Endodermal cell (in vitro differentiated cells): Measurements from ENCODE around the gene EXOC7. TPM values are rescaled to one million over a fixed set of nuclear protein-coding genes. Genes with fewer than 3 reads are reported as not detected.

ENCODE experiments used
- DNase-seq: peaks from one replicate; pipeline ENCODE4 v3.0.0-alpha.2; 2017
- H3K27ac ChIP-seq: 2 replicates; pipeline ENCODE4 v1.5.1; 2013; ENCODE audit warnings: mild to moderate bottlenecking, low read depth, low read length, moderate library complexity
- H3K27me3 ChIP-seq: 2 replicates; pipeline ENCODE4 v1.6.1; 2013; ENCODE audit warnings: mild to moderate bottlenecking, low read length, moderate library complexity; ENCODE audit not compliant: insufficient read depth, control insufficient read depth, poor library complexity, severe bottlenecking
- H3K36me3 ChIP-seq: 2 replicates; pipeline ENCODE4 v1.7.0; 2013; ENCODE audit warnings: mild to moderate bottlenecking, low read length, moderate library complexity; ENCODE audit not compliant: control insufficient read depth, insufficient read depth
- H3K4me1 ChIP-seq: one replicate; pipeline ENCODE4 v1.7.0; 2013; ENCODE audit warnings: low read length; ENCODE audit not compliant: control insufficient read depth, insufficient read depth
- H3K4me3 ChIP-seq: 2 replicates; pipeline ENCODE4 v1.5.1; 2013; ENCODE audit warnings: mild to moderate bottlenecking, low read length, moderate library complexity
- H3K9ac ChIP-seq: 2 replicates; pipeline ENCODE4 v1.6.1; 2013; ENCODE audit warnings: mild to moderate bottlenecking, low read length, moderate library complexity; ENCODE audit not compliant: poor library complexity, severe bottlenecking; ENCODE audit errors: extremely low read depth
- H3K9me3 ChIP-seq: 2 replicates; pipeline ENCODE4 v1.6.1; 2013; ENCODE audit warnings: mild to moderate bottlenecking, low read length, moderate library complexity; ENCODE audit not compliant: control insufficient read depth
- H3K27ac Mint-ChIP-seq: 2 replicates; pipeline ENCODE4 v1.8.0; 2020; ENCODE audit warnings: mixed read lengths
- H3K27me3 Mint-ChIP-seq: 2 replicates; pipeline ENCODE4 v1.8.0; 2021; ENCODE audit warnings: mild to moderate bottlenecking, mixed read lengths; ENCODE audit not compliant: insufficient read depth
- H3K36me3 Mint-ChIP-seq: 2 replicates; pipeline ENCODE4 v1.8.0; 2020; ENCODE audit warnings: low read depth, mixed read lengths
- H3K4me1 Mint-ChIP-seq: 2 replicates; pipeline ENCODE4 v1.8.0; 2020; ENCODE audit warnings: mixed read lengths
- H3K4me3 Mint-ChIP-seq: 2 replicates; pipeline ENCODE4 v1.8.0; 2020; ENCODE audit warnings: mild to moderate bottlenecking, moderate library complexity, mixed read lengths
- H3K9me3 Mint-ChIP-seq: 2 replicates; pipeline ENCODE4 v1.8.0; 2020; ENCODE audit warnings: mild to moderate bottlenecking, mixed read lengths
- CTCF ChIP-seq: fragments of 200-600 bp; sonication (generic); conservative IDR thresholded peaks from 2 replicates; pipeline ENCODE4 v1.5.0; 2021; ENCODE audit warnings: antibody characterized with exemption, mild to moderate bottlenecking
- WGBS, 2 experiments: methylation state at CpG; one replicate each; pipeline versions ENCODE4 v1.1.5 to v1.1.7; 2013; ENCODE audit warnings: missing lambda C conversion rate in 2 of 2, mixed read lengths in 1 of 2; ENCODE audit not compliant: insufficient coverage in 1 of 2, insufficient read length in 1 of 2; 5-methylcytosine and 5-hydroxymethylcytosine counted together
- microRNA-seq: library from miRNA; unstranded; fragments of <30 nt; microRNA quantifications from one replicate; pipeline ENCODE4 v1.2.0, GENCODE V29; 2020; ENCODE audit warnings: borderline microRNAs expressed
- total RNA-seq, 2 donors: library from RNA; stranded (reverse); fragmentation: NEBNext Ultra II Directional in 1 of 2; extraction: Animal tissue kit (Norgen Biotek cat#: 25700) in 1 of 2; gene quantifications; 2 replicates in 1 of 2; 3 replicates in 1 of 2; pipeline ENCODE4 v1.2.1, GENCODE V29; 2021

Gene EXOC7
- total RNA-seq, 2 donors from 2014 or later = 159 to 187 TPM

- no peak for TF ChIP-seq CTCF
- WGBS, 2 experiments = 95 to 97% methylated on average over 11 to 20 of the region's 20 CpGs
- Mint-ChIP-seq H3K9me3 (no peaks in the 10 kb centered on the region), H3K27ac (no peak overlapping the region), H3K4me1 (peaks cover 18% of the 10 kb centered on the region), H3K36me3 (no peaks in the 10 kb centered on the region), H3K4me3 (no peak overlapping the region), H3K27me3 (peaks cover 5% of the 10 kb centered on the region)
- Histone ChIP-seq H3K4me1 (peaks cover 4% of the 10 kb centered on the region), H3K9ac (no peak overlapping the region), H3K27me3 (no peaks in the 10 kb centered on the region), H3K36me3 (no peaks in the 10 kb centered on the region), H3K4me3 (no peak overlapping the region), H3K9me3 (no peaks in the 10 kb centered on the region), H3K27ac (no peak overlapping the region)
- no peak for DNase-seq
Observed at GRCh38 chr17:76032073-76032779, 71.4 kb downstream of the EXOC7 start.

Small RNA genes lying within 50 kb of the gene (microRNA-seq; reads per million reads assigned to microRNA genes)
- gene MIR6868 = 1.2 reads per million

Other genes starting within 250 kb of the EXOC7 start
- gene WBP2, start 248.5 kb downstream of the EXOC7 start, total RNA-seq = 10 to 100 TPM; 74.3 to 82.7 TPM
- gene TRIM47, start 225.2 kb downstream of the EXOC7 start, total RNA-seq = 1 to 10 TPM; 1.6 to 2.7 TPM
- gene TRIM65, start 206.8 kb downstream of the EXOC7 start, total RNA-seq = 10 to 100 TPM; 27.4 to 35.3 TPM
- gene MRPL38, start 198.9 kb downstream of the EXOC7 start, total RNA-seq = 100 to 1,000 TPM; 103 to 118 TPM
- 10 to 100 TPM; 25.9 to 39.1 TPM for gene FBF1, start 162.7 kb downstream of the EXOC7 start, total RNA-seq
- gene ACOX1, start 124.6 kb downstream of the EXOC7 start, total RNA-seq = 10 to 100 TPM; 28.6 to 37.1 TPM
- gene TEN1, start 124.5 kb downstream of the EXOC7 start, total RNA-seq = 10 to 100 TPM; 12.1 to 15.3 TPM
- 10 to 100 TPM in 1 of 2 donors, 1 to 10 TPM in 1; 7.3 to 11.7 TPM for gene CDK3, start 102.9 kb downstream of the EXOC7 start, total RNA-seq
- under 1 TPM; 0.20 to 0.51 TPM for gene EVPL, start 76.5 kb downstream of the EXOC7 start, total RNA-seq
- 10 to 100 TPM; 73.9 to 78.0 TPM for gene SRP68, start 31.3 kb downstream of the EXOC7 start, total RNA-seq
- not detected for gene GALR2, start 29.0 kb downstream of the EXOC7 start, total RNA-seq
- under 1 TPM in 1 of 2 donors, not detected in 1; 0.09 TPM for gene ZACN, start 24.6 kb downstream of the EXOC7 start, total RNA-seq
- gene FOXJ1, start 37.5 kb upstream of the EXOC7 start, total RNA-seq = 10 to 100 TPM; 17.8 to 23.6 TPM
- gene RNF157, start 136.7 kb upstream of the EXOC7 start, total RNA-seq = 10 to 100 TPM in 1 of 2 donors, 1 to 10 TPM in 1; 9.6 to 11.2 TPM
- gene UBALD2, start 161.6 kb upstream of the EXOC7 start, total RNA-seq = 10 to 100 TPM; 36.0 to 46.0 TPM
- 1 to 10 TPM; 3.5 to 5.0 TPM for gene QRICH2, start 204.5 kb upstream of the EXOC7 start, total RNA-seq